CD4-positive, alpha-beta memory T cell (primary cell): ENCODE data around the gene TUBD1. TPM values are rescaled to one million over a fixed set of nuclear protein-coding genes. Genes with fewer than 3 reads are reported as not detected.
"Not testable (repeated sequence)": the region's sequence is repeated elsewhere in the genome, so short reads cannot be mapped to it uniquely, and the experiment has no call there.

ENCODE experiments used
- CTCF ChIA-PET: fragments of 350-600 bp; sonication (Branson Sonifier 250); formaldehyde crosslinking; loops from one replicate; lab custom pipeline; 2021; ENCODE audit warnings: inconsistent platforms; ENCODE audit not compliant: partially characterized antibody; lab: Charles Lee
- POLR2A ChIA-PET: fragments of 350-600 bp; sonication (Branson Sonifier 250); formaldehyde crosslinking; loops from one replicate; lab custom pipeline; 2021; ENCODE audit not compliant: partially characterized antibody; lab: Charles Lee
- DNase-seq, 5 donors: peaks; one replicate each; pipeline versions ENCODE4 v3.0.0 to v3.0.0-alpha.2; 2020 to 2022; ENCODE audit warnings: mixed read lengths in 1 of 5
- H3K27ac ChIP-seq: one replicate; pipeline ENCODE4 v1.7.0; 2013; ENCODE audit warnings: low read depth, low read length
- H3K27me3 ChIP-seq: 2 replicates; pipeline ENCODE4 v1.7.0; 2013; ENCODE audit warnings: mild to moderate bottlenecking, low read length, moderate library complexity; ENCODE audit not compliant: insufficient read depth
- H3K36me3 ChIP-seq: 2 replicates; pipeline ENCODE4 v1.7.0; 2013; ENCODE audit warnings: mild to moderate bottlenecking, low read length, moderate library complexity; ENCODE audit not compliant: insufficient read depth
- H3K4me1 ChIP-seq: 2 replicates; pipeline ENCODE4 v1.7.0; 2013; ENCODE audit warnings: mild to moderate bottlenecking, low read length, moderate library complexity; ENCODE audit not compliant: insufficient read depth
- H3K4me3 ChIP-seq, 2 donors: one replicate each; pipeline ENCODE4 v1.7.0; 2013; ENCODE audit warnings: low read length in 2 of 2, mild to moderate bottlenecking in 1 of 2
- H3K9me3 ChIP-seq, 2 donors: one replicate each; pipeline ENCODE4 v1.7.0; 2013; ENCODE audit warnings: low read length in 2 of 2, control low read depth in 1 of 2; ENCODE audit not compliant: control insufficient read depth in 1 of 2
- H3K27ac Mint-ChIP-seq, 7 donors: one replicate each; pipeline ENCODE4 v1.8.0; 2020 to 2021; ENCODE audit warnings: mixed read lengths in 7 of 7, mild to moderate bottlenecking in 6 of 7, inconsistent platforms in 3 of 7, moderate library complexity in 3 of 7
- H3K27me3 Mint-ChIP-seq, 2 donors: one replicate each; pipeline ENCODE4 v1.8.0; 2020 to 2021; ENCODE audit warnings: mixed read lengths in 2 of 2
- H3K36me3 Mint-ChIP-seq, 2 donors: one replicate each; pipeline ENCODE4 v1.8.0; 2020 to 2021; ENCODE audit warnings: mixed read lengths in 2 of 2, inconsistent platforms in 1 of 2, mild to moderate bottlenecking in 1 of 2
- H3K4me1 Mint-ChIP-seq, 4 donors: one replicate each; pipeline ENCODE4 v1.8.0; 2020 to 2021; ENCODE audit warnings: mixed read lengths in 4 of 4, mild to moderate bottlenecking in 1 of 4
- H3K4me3 Mint-ChIP-seq, 8 donors: one replicate each; pipeline ENCODE4 v1.8.0; 2020 to 2021; ENCODE audit warnings: mixed read lengths in 8 of 8, mild to moderate bottlenecking in 7 of 8, moderate library complexity in 6 of 8, inconsistent platforms in 3 of 8
- H3K9me3 Mint-ChIP-seq, 8 donors: one replicate each; pipeline ENCODE4 v1.8.0; 2020 to 2021; ENCODE audit warnings: mixed read lengths in 8 of 8, mild to moderate bottlenecking in 5 of 8, inconsistent platforms in 3 of 8, moderate library complexity in 1 of 8
- intact Hi-C: fragments of 100-400 bp; cut with micrococcal nuclease; formaldehyde crosslinking; loops from one replicate; pipeline ENCODE4 v1.15.1; 2023
- polyA plus RNA-seq, 2 donors: library from polyadenylated mRNA; unstranded; fragments of 300-500 nt; fragmentation: Illumina TruSeq; gene quantifications; one replicate each; pipeline ENCODE4 v1.2.3, GENCODE V29; 2021
- total RNA-seq, 2 experiments: library from RNA; stranded (reverse); gene quantifications; one replicate each; pipeline ENCODE4 v1.2.3, GENCODE V29; 2021

The TUBD1 gene
- total and polyA plus RNA-seq, 4 experiments from 2014 or later, result 13.6 to 44.0 (median 32.5) TPM

GRCh38 chr17:59853919-59854729, 38.6 kb downstream of the TUBD1 start:
- H3K4me1 ChIP-seq, result peaks cover 37% of the 10 kb centered on the region
- ChIA-PET POLR2A (interaction anchor here (1.0 to 18.0 kb wide), 5 partner anchors 26 to 101 kb away, joined by 3 to 365 read pairs (median 18); no protein-coding TSS in a partner anchor), CTCF (interaction anchor here (0.6 to 1.6 kb wide), 14 partner anchors 12 to 186 kb away, joined by 3 to 13 read pairs (median 4); no protein-coding TSS in a partner anchor)
- not testable (repeated sequence) for H3K36me3 ChIP-seq, H3K27me3 ChIP-seq, H3K4me3 Mint-ChIP-seq, H3K27me3 Mint-ChIP-seq, H3K27ac ChIP-seq, DNase-seq, H3K9me3 Mint-ChIP-seq, H3K4me3 ChIP-seq, H3K36me3 Mint-ChIP-seq, H3K9me3 ChIP-seq
- intact Hi-C loops, result loop anchor here (1.0 kb wide), 2 partner anchors 15 to 68 kb away; no protein-coding TSS in a partner anchor
- Mint-ChIP-seq H3K4me1 (peaks cover 19 to 27% (median 23%) of the 10 kb centered on the region in 4 donors), H3K27ac (peak overlapping the region in 1 of 7 donors; percentile 19)

- H3K4me1 ChIP-seq, result peaks cover 43% of the 10 kb centered on the region
- Mint-ChIP-seq H3K4me3 (peak overlapping the region in 6 of 8 donors; percentile 1 to 75 (median 29)), H3K27me3 (no peaks in the 10 kb centered on the region), H3K27ac (peak overlapping the region; percentile 35 to 93 (median 71)), H3K4me1 (peaks cover 23 to 35% (median 30%) of the 10 kb centered on the region in 4 donors), H3K9me3 (peaks cover 0 to 3% (median 0%) of the 10 kb centered on the region in 8 donors), H3K36me3 (no peaks in the 10 kb centered on the region)
- H3K9me3 ChIP-seq, result no peaks in the 10 kb centered on the region
- intact Hi-C loops, result loop anchor here (1.0 kb wide), 2 partner anchors 14 to 67 kb away; no protein-coding TSS in a partner anchor
- ChIA-PET POLR2A (interaction anchor here (1.0 to 18.0 kb wide), 7 partner anchors 20 to 242 kb away, joined by 3 to 365 read pairs (median 4); no protein-coding TSS in a partner anchor), CTCF (interaction anchor here (0.6 to 1.6 kb wide), 14 partner anchors 11 to 187 kb away, joined by 3 to 13 read pairs (median 4); no protein-coding TSS in a partner anchor)
- DNase-seq, result peak; percentile 63 to 79 (median 69)
- no peak overlapping the region for H3K27ac ChIP-seq
- no peaks in the 10 kb centered on the region for H3K27me3 ChIP-seq
- no peak overlapping the region for H3K4me3 ChIP-seq
- no peaks in the 10 kb centered on the region for H3K36me3 ChIP-seq
Observed at GRCh38 chr17:59853168-59853918, 39.4 kb downstream of the TUBD1 start.

- peaks cover 48% of the 10 kb centered on the region for H3K4me1 ChIP-seq
- not testable (repeated sequence) for H3K36me3 Mint-ChIP-seq, H3K4me3 ChIP-seq, H3K27ac ChIP-seq, H3K9me3 Mint-ChIP-seq, H3K9me3 ChIP-seq, H3K27me3 Mint-ChIP-seq, DNase-seq, H3K36me3 ChIP-seq, H3K27me3 ChIP-seq
- intact Hi-C loops, result loop anchor here (1.0 kb wide), 2 partner anchors 14 to 67 kb away; no protein-coding TSS in a partner anchor
- H3K4me3 Mint-ChIP-seq, result peak overlapping the region in 1 of 8 donors; percentile 75
- ChIA-PET POLR2A (interaction anchor here (1.2 to 18.0 kb wide), 6 partner anchors 20 to 242 kb away, joined by 3 to 365 read pairs (median 11); no protein-coding TSS in a partner anchor), CTCF (interaction anchor here (0.8 to 1.6 kb wide), 10 partner anchors 10 to 177 kb away, joined by 3 to 13 read pairs (median 4); no protein-coding TSS in a partner anchor)
- H3K27ac Mint-ChIP-seq, result peak overlapping the region; percentile 35 to 93 (median 71)
- H3K4me1 Mint-ChIP-seq, result peaks cover 24 to 38% (median 33%) of the 10 kb centered on the region in 4 donors
Observed at GRCh38 chr17:59852847-59853167, 39.9 kb downstream of the TUBD1 start.

- H3K9me3 ChIP-seq, result no peaks in the 10 kb centered on the region
- Mint-ChIP-seq H3K9me3 (peaks cover 0 to 3% (median 0%) of the 10 kb centered on the region in 8 donors), H3K27me3 (no peaks in the 10 kb centered on the region), H3K27ac (peak overlapping the region in 4 of 7 donors; percentile 30 to 93 (median 80)), H3K4me1 (peaks cover 27 to 47% (median 40%) of the 10 kb centered on the region in 4 donors), H3K4me3 (peak overlapping the region in 1 of 8 donors; percentile 34), H3K36me3 (no peaks in the 10 kb centered on the region)
- no peak for DNase-seq
- POLR2A ChIA-PET, result interaction anchor here (0.6 to 18.0 kb wide), 5 partner anchors 19 to 240 kb away, joined by 3 to 365 read pairs (median 4); no protein-coding TSS in a partner anchor
- intact Hi-C loops, result no loop called here
- CTCF ChIA-PET, result interaction anchor here (1.6 to 5.0 kb wide), 2 partner anchors 11 to 13 kb away, joined by 6 to 28 read pairs; no protein-coding TSS in a partner anchor
- no peak overlapping the region for H3K27ac ChIP-seq
- no peak overlapping the region for H3K4me3 ChIP-seq
- no peaks in the 10 kb centered on the region for H3K36me3 ChIP-seq
- peaks cover 59% of the 10 kb centered on the region for H3K4me1 ChIP-seq
- H3K27me3 ChIP-seq, result no peaks in the 10 kb centered on the region
Observed at GRCh38 chr17:59851439-59852375, 41.0 kb downstream of the TUBD1 start.

- H3K27ac ChIP-seq, H3K9me3 Mint-ChIP-seq, H3K4me3 Mint-ChIP-seq, DNase-seq, intact Hi-C loops, H3K9me3 ChIP-seq, H3K27me3 Mint-ChIP-seq, H3K27me3 ChIP-seq, H3K36me3 Mint-ChIP-seq, H3K4me3 ChIP-seq, H3K36me3 ChIP-seq: not testable (repeated sequence)
- peaks cover 73% of the 10 kb centered on the region for H3K4me1 ChIP-seq
- peaks cover 37 to 61% (median 52%) of the 10 kb centered on the region in 4 donors for H3K4me1 Mint-ChIP-seq
- POLR2A ChIA-PET, result interaction anchor here (18.0 kb wide), 1 partner anchor 66 kb away, joined by 365 read pairs; no protein-coding TSS in a partner anchor
- CTCF ChIA-PET, result interaction anchor here (1.5 to 5.0 kb wide), 3 partner anchors 8 to 21 kb away, joined by 4 to 28 read pairs (median 15); no protein-coding TSS in a partner anchor
- peak overlapping the region in 1 of 7 donors; percentile 77 for H3K27ac Mint-ChIP-seq
Observed at GRCh38 chr17:59850311-59850710, 42.4 kb downstream of the TUBD1 start.

- ChIA-PET POLR2A (interaction anchor here (0.7 to 18.0 kb wide), 8 partner anchors 8 to 229 kb away, joined by 3 to 365 read pairs (median 4); partner anchors contain the start of genes CLTC, RPS6KB1 and TUBD1), CTCF (interaction anchor here (0.7 to 5.0 kb wide), 5 partner anchors 10 to 62 kb away, joined by 3 to 28 read pairs (median 3); no protein-coding TSS in a partner anchor)
- H3K27me3 ChIP-seq, result no peaks in the 10 kb centered on the region
- Mint-ChIP-seq H3K4me1 (peaks cover 42 to 71% (median 59%) of the 10 kb centered on the region in 4 donors), H3K36me3 (no peaks in the 10 kb centered on the region), H3K27me3 (no peaks in the 10 kb centered on the region), H3K4me3 (peak overlapping the region; percentile 54 to 88 (median 68)), H3K9me3 (peaks cover 0 to 3% (median 0%) of the 10 kb centered on the region in 8 donors), H3K27ac (peak overlapping the region; percentile 60 to 93 (median 81))
- H3K4me3 ChIP-seq, result no peak overlapping the region
- peak in 1 of 5 donors; percentile 20 for DNase-seq
- H3K9me3 ChIP-seq, result no peaks in the 10 kb centered on the region
- peaks cover 84% of the 10 kb centered on the region for H3K4me1 ChIP-seq
- no peak overlapping the region for H3K27ac ChIP-seq
- intact Hi-C loops, result no loop called here
- H3K36me3 ChIP-seq, result no peaks in the 10 kb centered on the region
Observed at GRCh38 chr17:59848778-59849177, 44.0 kb downstream of the TUBD1 start.
